IMR-90 (cell line): ENCODE results near the gene TSEN54. TPM values are rescaled to one million over a fixed set of nuclear protein-coding genes. Genes with fewer than 3 reads are reported as not detected.
"Not testable (repeated sequence)": the region's sequence is repeated elsewhere in the genome, so short reads cannot be mapped to it uniquely, and the experiment has no call there.

ENCODE experiments used
- ATAC-seq: fragments of 200-7000 bp; cut with Tn5 transposase; 2 replicates; pipeline ENCODE4 v1.9.1; 2020; ENCODE audit warnings: low read depth, mild to moderate bottlenecking, moderate library complexity
- BruUV-seq: library from RNA; stranded (reverse); fragments of 400-500 nt; replicated peaks from 2 replicates; lab custom pipeline; 2021; lab: Mats Ljungman, UMichigan
- CTCF ChIA-PET: fragments of 300-600 bp; formaldehyde crosslinking; extraction: SDS; loops from one replicate; lab custom pipeline; 2021; ENCODE audit warnings: antibody characterized with exemption; lab: Yijun Ruan, JAX
- POLR2A ChIA-PET: fragments of 300-600 bp; sonication (Branson Sonifier 250); formaldehyde crosslinking; loops from one replicate; lab custom pipeline; 2022; ENCODE audit warnings: antibody characterized with exemption; ENCODE audit not compliant: unreplicated experiment; lab: Charles Lee
- DNase-seq: peaks from one replicate; pipeline ENCODE4 v3.0.0; 2013
- H2AFZ ChIP-seq: replicated peaks from 2 replicates; pipeline ENCODE3; 2013; ENCODE audit warnings: low read length, mild to moderate bottlenecking; ENCODE audit not compliant: poor library complexity
- H2AK5ac ChIP-seq: 2 replicates; pipeline ENCODE4 v1.6.1; 2013; ENCODE audit warnings: low read depth, low read length, inconsistent platforms
- H2AK9ac ChIP-seq: replicated peaks from 2 replicates; pipeline ENCODE3; 2013; ENCODE audit warnings: mild to moderate bottlenecking, low read depth, low read length, moderate library complexity; ENCODE audit not compliant: poor library complexity
- H2BK120ac ChIP-seq: 2 replicates; pipeline ENCODE4 v1.6.1; 2013; ENCODE audit warnings: low read depth, low read length, inconsistent platforms
- H2BK15ac ChIP-seq: 3 replicates; pipeline ENCODE4 v1.6.1; 2013; ENCODE audit warnings: low read depth, low read length, inconsistent platforms
- H2BK20ac ChIP-seq: 2 replicates; pipeline ENCODE4 v1.6.1; 2013; ENCODE audit warnings: low read depth, mild to moderate bottlenecking, inconsistent platforms, low read length, moderate library complexity
- H2BK5ac ChIP-seq: 2 replicates; pipeline ENCODE4 v1.6.1; 2013; ENCODE audit warnings: mild to moderate bottlenecking, low read depth, low read length, inconsistent platforms; ENCODE audit not compliant: poor library complexity, severe bottlenecking
- H3K14ac ChIP-seq: replicated peaks from 2 replicates; pipeline ENCODE4 v1.6.1; 2013; ENCODE audit warnings: low read depth, low read length, inconsistent platforms
- H3K18ac ChIP-seq: 2 replicates; pipeline ENCODE4 v1.6.1; 2013; ENCODE audit warnings: low read depth, low read length, control low read depth
- H3K23ac ChIP-seq: 2 replicates; pipeline ENCODE4 v1.6.1; 2013; ENCODE audit warnings: low read depth, low read length, inconsistent platforms
- H3K27ac ChIP-seq: 2 replicates; pipeline ENCODE4 v1.5.1; 2013; ENCODE audit warnings: mild to moderate bottlenecking, control low read depth, low read length; ENCODE audit not compliant: insufficient read depth
- H3K27me3 ChIP-seq: 2 replicates; pipeline ENCODE4 v1.6.1; 2013; ENCODE audit warnings: low read length; ENCODE audit not compliant: control insufficient read depth, insufficient read depth
- H3K36me3 ChIP-seq: 2 replicates; pipeline ENCODE4 v1.6.1; 2013; ENCODE audit warnings: low read length, mixed read lengths; ENCODE audit not compliant: control insufficient read depth, insufficient read depth
- H3K4ac ChIP-seq: 2 replicates; pipeline ENCODE4 v1.6.1; 2013; ENCODE audit warnings: low read depth, low read length, inconsistent platforms
- H3K4me1 ChIP-seq: 2 replicates; pipeline ENCODE4 v1.6.1; 2013; ENCODE audit warnings: low read length, mixed read lengths; ENCODE audit not compliant: control insufficient read depth, insufficient read depth
- H3K4me2 ChIP-seq: 2 replicates; pipeline ENCODE4 v1.6.1; 2013; ENCODE audit warnings: low read depth, mild to moderate bottlenecking, control low read depth, low read length, moderate library complexity
- H3K4me3 ChIP-seq: 2 replicates; pipeline ENCODE4 v1.5.1; 2013; ENCODE audit warnings: low read depth, mild to moderate bottlenecking, control low read depth, low read length, moderate library complexity; ENCODE audit not compliant: insufficient read depth
- H3K56ac ChIP-seq: 2 replicates; pipeline ENCODE4 v1.6.1; 2013; ENCODE audit warnings: low read length, inconsistent platforms; ENCODE audit not compliant: insufficient read depth; ENCODE audit errors: extremely low read depth
- H3K79me1 ChIP-seq, 2 experiments: 2 replicates each; pipeline ENCODE4 v1.6.1; 2013; ENCODE audit warnings: low read length in 2 of 2, inconsistent platforms in 1 of 2, low read depth in 1 of 2
- H3K9ac ChIP-seq: 2 replicates; pipeline ENCODE4 v1.6.1; 2013; ENCODE audit warnings: low read depth, low read length, control low read depth
- H3K9me1 ChIP-seq: 2 replicates; pipeline ENCODE4 v1.6.1; 2013; ENCODE audit warnings: low read length, inconsistent platforms; ENCODE audit not compliant: insufficient read depth
- H3K9me3 ChIP-seq: 2 replicates; pipeline ENCODE4 v1.6.1; 2013; ENCODE audit warnings: low read length; ENCODE audit not compliant: control insufficient read depth, insufficient read depth
- H4K20me1 ChIP-seq: 2 replicates; pipeline ENCODE4 v1.6.1; 2013; ENCODE audit warnings: low read length, inconsistent platforms; ENCODE audit not compliant: insufficient read depth
- H4K5ac ChIP-seq: 2 replicates; pipeline ENCODE4 v1.6.1; 2013; ENCODE audit warnings: mild to moderate bottlenecking, low read depth, low read length, control low read depth
- H4K8ac ChIP-seq, 2 experiments: 2 replicates each; pipeline ENCODE4 v1.6.1; 2013; ENCODE audit warnings: low read depth in 2 of 2, low read length in 2 of 2, control low read depth in 1 of 2, inconsistent platforms in 1 of 2
- H4K91ac ChIP-seq: 2 replicates; pipeline ENCODE4 v1.6.1; 2013; ENCODE audit warnings: low read depth, low read length, inconsistent platforms; ENCODE audit not compliant: insufficient read depth
- WGBS, 2 experiments: methylation state at CpG; one replicate each; pipeline versions ENCODE4 v1.1.5 to v1.1.7; 2013; ENCODE audit warnings: missing lambda C conversion rate in 2 of 2; ENCODE audit not compliant: insufficient read length in 1 of 2; ENCODE audit errors: extremely low coverage in 2 of 2; 5-methylcytosine and 5-hydroxymethylcytosine counted together
- dilution Hi-C: fragments of 300-500 bp; cut with HindIII; formaldehyde crosslinking; loops from one replicate; pipeline ENCODE4 v1.14.3; 2018; ENCODE audit warnings: low sequenced_read_pairs; ENCODE audit not compliant: unreplicated experiment
- in situ Hi-C: fragments of 300-500 bp; cut with MboI; formaldehyde crosslinking; loops from 3 replicates; pipeline ENCODE4 v1.14.3; 2019; ENCODE audit warnings: low sequenced_read_pairs, inconsistent platforms, mixed read lengths
- intact Hi-C: fragments of 100-400 bp; cut with micrococcal nuclease; formaldehyde crosslinking; loops from 2 replicates; pipeline ENCODE4 v1.10.0; 2022
- polyA plus RNA-seq, 3 experiments: library from polyadenylated mRNA; depleted of rRNA; stranded (reverse); fragments of >200 nt; gene quantifications; 2 replicates each; pipeline ENCODE4 v1.2.3, GENCODE V29; 2012; ENCODE audit warnings: low replicate concordance in 1 of 3
- total RNA-seq: library from RNA; depleted of rRNA; stranded (reverse); fragments of >200 nt; gene quantifications from 2 replicates; pipeline ENCODE4 v1.2.3, GENCODE V29; 2012

TSEN54 gene
- total and polyA plus RNA-seq, 2 of the 4 experiments (the other 2 are of a cell fraction) = 7.2 to 14.9 TPM

- H3K36me3 ChIP-seq, intact Hi-C loops, H2AFZ ChIP-seq, H4K8ac ChIP-seq, H3K14ac ChIP-seq, H4K5ac ChIP-seq, H4K91ac ChIP-seq, H3K9me1 ChIP-seq, CTCF ChIA-PET, H2AK9ac ChIP-seq, POLR2A ChIA-PET, H2BK120ac ChIP-seq, DNase-seq, H2BK15ac ChIP-seq, H3K4me3 ChIP-seq, H3K4me1 ChIP-seq, H3K4ac ChIP-seq, H2BK20ac ChIP-seq, H3K56ac ChIP-seq, H3K9me3 ChIP-seq, H3K4me2 ChIP-seq, H2AK5ac ChIP-seq, dilution Hi-C loops, H2BK5ac ChIP-seq, ATAC-seq, H3K18ac ChIP-seq, H3K9ac ChIP-seq, BruUV-seq, in situ Hi-C loops, H3K27ac ChIP-seq, H3K23ac ChIP-seq, H3K27me3 ChIP-seq: not testable (repeated sequence)
- WGBS, 2 experiments = 93% methylated on average over 3 of the region's 8 CpGs; no CpG with 5 or more reads in 1 of the 2 experiments
- Histone ChIP-seq H4K20me1 (peaks cover 21% of the 10 kb centered on the region), H3K79me1 (peaks cover 8 to 14% of the 10 kb centered on the region in 2 experiments)
These were observed 4.1 kb downstream of the TSEN54 start for GRCh38 chr17:75520413-75520812.
